Activated T-helper 1 cell treated with anti-CD3 and anti-CD28 coated beads, Interleukin-12 subunit alpha, Interleukin-12 subunit beta, Interleukin-2, Interleukin-4 antibody, amounts not matched to agents 30 ng/mL and 10 ng/mL and 1 ng/mL, durations not matched to agents 14 hours and 24 hours and 36 hours (primary cell): ENCODE measurements around the gene ADGRE2. TPM values are rescaled to one million over a fixed set of nuclear protein-coding genes. Genes with fewer than 3 reads are reported as not detected.

ENCODE experiments used
- DNase-seq: peaks from one replicate; pipeline ENCODE4 v3.0.0; 2021; ENCODE audit warnings: low spot score
- H3K27ac Mint-ChIP-seq: one replicate; pipeline ENCODE4 v1.8.0; 2021; ENCODE audit warnings: mild to moderate bottlenecking, mixed read lengths
- H3K27me3 Mint-ChIP-seq: one replicate; pipeline ENCODE4 v1.8.0; 2022; ENCODE audit warnings: mild to moderate bottlenecking, moderate library complexity, mixed read lengths; ENCODE audit not compliant: insufficient read depth
- H3K36me3 Mint-ChIP-seq: one replicate; pipeline ENCODE4 v1.8.0; 2021; ENCODE audit warnings: low read depth, mixed read lengths
- H3K4me1 Mint-ChIP-seq: one replicate; pipeline ENCODE4 v1.8.0; 2021; ENCODE audit warnings: low read depth, mixed read lengths
- H3K4me3 Mint-ChIP-seq: one replicate; pipeline ENCODE4 v1.8.0; 2021; ENCODE audit warnings: mild to moderate bottlenecking, moderate library complexity, mixed read lengths
- H3K9me3 Mint-ChIP-seq: one replicate; pipeline ENCODE4 v1.8.0; 2021; ENCODE audit warnings: mixed read lengths
- intact Hi-C: fragments of 100-400 bp; cut with micrococcal nuclease; formaldehyde crosslinking; loops from one replicate; pipeline ENCODE4 v1.15.1; 2024
- total RNA-seq: library from RNA; stranded (reverse); gene quantifications from 2 replicates; pipeline ENCODE4 v1.2.3, GENCODE V29; 2022

The ADGRE2 gene
- total RNA-seq, 1 donor from 2014 or later: 2.2 TPM

DNA sequence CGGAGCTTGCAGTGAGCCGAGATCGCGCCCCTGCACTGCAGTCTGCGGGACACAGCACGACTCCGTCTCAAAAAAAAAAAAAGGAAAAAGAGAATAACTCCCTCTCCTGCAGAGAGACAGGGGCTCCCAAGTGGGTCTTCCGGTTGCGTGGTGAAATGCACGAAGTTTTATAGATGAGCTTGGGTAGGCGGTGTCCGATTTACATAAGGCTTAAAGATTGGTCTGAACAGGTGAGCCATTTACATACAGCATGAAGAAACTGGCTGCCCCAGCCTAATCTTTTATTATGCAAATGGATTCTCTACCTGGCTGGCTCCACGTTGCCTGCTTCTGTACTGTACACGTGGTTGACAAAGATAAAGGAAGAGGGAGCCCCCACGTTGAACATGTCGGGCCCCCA, 19.5 kb downstream of the ADGRE2 start:
- Mint-ChIP-seq H3K27ac (no peak overlapping the region), H3K4me3 (no peak overlapping the region), H3K36me3 (no peaks in the 10 kb centered on the region), H3K4me1 (no peaks in the 10 kb centered on the region), H3K27me3 (no peaks in the 10 kb centered on the region), H3K9me3 (no peaks in the 10 kb centered on the region)
- no peak for DNase-seq
- intact Hi-C loops: no loop called here

DNA sequence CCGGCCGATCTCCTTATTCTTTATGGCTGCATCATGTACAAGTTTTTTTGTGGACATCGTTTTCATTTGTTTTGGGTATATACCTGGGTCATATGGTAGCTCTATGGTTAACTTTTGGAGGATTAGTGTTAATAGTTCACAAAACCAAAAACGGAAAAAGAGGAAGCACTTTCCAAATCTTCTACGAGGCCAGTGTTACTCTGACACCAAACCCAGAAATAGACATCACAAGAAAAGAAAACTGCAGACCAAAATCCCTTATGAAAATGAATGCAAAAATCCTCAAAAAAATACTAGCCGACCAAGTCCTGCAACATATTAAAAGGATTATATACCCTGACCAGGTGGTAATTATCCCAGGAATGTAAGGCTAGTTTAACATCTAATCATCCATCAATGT, 29.8 kb downstream of the ADGRE2 start:
- Mint-ChIP-seq H3K4me1 (no peaks in the 10 kb centered on the region), H3K27ac (no peak overlapping the region), H3K27me3 (no peaks in the 10 kb centered on the region), H3K9me3 (no peaks in the 10 kb centered on the region), H3K36me3 (no peaks in the 10 kb centered on the region), H3K4me3 (no peak overlapping the region)
- intact Hi-C loops: no loop called here
- DNase-seq: no peak

DNA sequence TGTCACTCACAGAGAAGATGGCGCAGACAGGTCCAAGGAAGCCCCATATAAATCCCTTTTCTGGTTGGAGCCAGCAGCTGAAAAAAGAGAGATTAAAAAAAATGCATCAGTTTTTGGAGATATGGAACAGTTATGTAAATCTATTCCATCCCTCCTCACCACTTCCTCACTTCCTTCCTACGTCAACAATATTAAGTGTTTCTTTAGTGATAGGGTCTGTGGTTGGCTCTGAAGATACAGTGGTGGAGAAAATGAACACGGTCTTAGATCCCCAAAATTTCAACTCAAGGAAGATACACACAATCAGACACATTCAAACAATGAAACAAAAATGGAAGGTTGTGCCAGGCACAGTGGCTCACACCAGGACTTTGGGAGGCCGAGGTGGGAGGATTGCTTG, 31.5 kb downstream of the ADGRE2 start:
- no peak overlapping the region for H3K27ac Mint-ChIP-seq
- H3K9me3 Mint-ChIP-seq: no peaks in the 10 kb centered on the region
- no peak for DNase-seq
- no peaks in the 10 kb centered on the region for H3K27me3 Mint-ChIP-seq
- intact Hi-C loops: no loop called here
- H3K4me3 Mint-ChIP-seq: no peak overlapping the region
- no peaks in the 10 kb centered on the region for H3K4me1 Mint-ChIP-seq
- no peaks in the 10 kb centered on the region for H3K36me3 Mint-ChIP-seq

DNA sequence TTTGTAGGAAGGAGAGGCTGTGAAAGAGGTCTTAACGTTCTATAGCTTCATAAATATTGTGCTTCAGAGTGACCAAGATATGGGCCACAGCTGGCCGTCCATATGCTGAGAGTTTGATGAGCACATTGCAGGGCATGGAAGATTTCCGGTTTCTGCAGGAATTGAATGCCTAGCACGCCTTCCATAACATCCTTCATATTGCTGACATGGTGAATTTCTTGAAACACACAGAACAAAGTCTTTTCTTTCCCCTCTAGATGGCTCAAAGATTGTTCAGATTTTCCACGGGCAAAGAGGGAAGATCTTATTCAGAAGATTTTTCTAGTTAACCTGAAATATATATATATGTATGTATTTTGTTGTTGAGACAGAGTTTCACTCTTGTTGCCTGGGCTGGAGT, 42.4 kb downstream of the ADGRE2 start:
- no peak for DNase-seq
- H3K9me3 Mint-ChIP-seq: peaks cover 14% of the 10 kb centered on the region
- peaks cover 1% of the 10 kb centered on the region for H3K27me3 Mint-ChIP-seq
- H3K4me3 Mint-ChIP-seq: no peak overlapping the region
- H3K36me3 Mint-ChIP-seq: no peaks in the 10 kb centered on the region
- no peak overlapping the region for H3K27ac Mint-ChIP-seq
- H3K4me1 Mint-ChIP-seq: no peaks in the 10 kb centered on the region
- intact Hi-C loops: no loop called here

DNA sequence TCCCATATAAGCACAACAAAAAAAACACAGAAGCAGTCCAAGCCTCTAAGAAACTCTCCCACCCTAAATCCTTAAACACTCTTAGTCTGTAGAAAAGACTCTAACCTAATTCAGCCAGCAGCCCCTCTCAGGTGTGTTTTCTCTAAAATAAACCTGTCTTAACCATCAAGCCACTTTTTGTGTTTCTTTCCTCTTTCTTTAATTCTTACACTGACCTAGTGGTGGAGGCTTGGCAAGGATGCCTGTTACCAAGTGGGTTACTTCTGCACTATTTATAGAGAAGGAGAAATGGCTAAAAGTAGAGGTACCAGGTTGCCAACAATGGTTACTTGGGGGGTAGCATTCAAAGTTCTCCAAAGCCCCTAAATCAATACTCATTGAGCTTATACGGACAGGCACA, 44.8 kb downstream of the ADGRE2 start:
- intact Hi-C loops: no loop called here
- H3K9me3 Mint-ChIP-seq: peaks cover 26% of the 10 kb centered on the region
- H3K36me3 Mint-ChIP-seq: no peaks in the 10 kb centered on the region
- no peak overlapping the region for H3K4me3 Mint-ChIP-seq
- no peak overlapping the region for H3K27ac Mint-ChIP-seq
- H3K4me1 Mint-ChIP-seq: no peaks in the 10 kb centered on the region
- DNase-seq: no peak
- peaks cover 1% of the 10 kb centered on the region for H3K27me3 Mint-ChIP-seq

DNA sequence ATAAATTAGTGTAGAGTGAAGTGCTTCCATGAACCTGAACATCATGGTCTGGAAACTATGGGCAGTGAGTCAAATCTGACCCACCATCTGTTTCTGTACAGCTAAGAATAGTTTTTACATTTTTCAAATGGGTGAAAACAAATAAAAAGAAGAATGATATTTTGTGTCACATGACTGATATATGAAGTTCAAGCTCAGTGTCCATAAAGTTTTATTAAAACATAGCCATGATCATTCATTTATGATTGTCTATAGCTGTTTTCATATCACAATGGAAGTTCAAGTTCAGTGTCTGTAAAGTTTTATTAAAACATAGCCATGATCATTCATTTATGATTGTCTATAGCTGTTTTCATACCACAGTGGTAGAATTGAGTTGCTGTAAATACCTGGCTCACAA, 45.9 kb downstream of the ADGRE2 start:
- Mint-ChIP-seq H3K36me3 (no peaks in the 10 kb centered on the region), H3K27ac (no peak overlapping the region), H3K27me3 (peaks cover 1% of the 10 kb centered on the region), H3K4me1 (no peaks in the 10 kb centered on the region), H3K9me3 (peaks cover 31% of the 10 kb centered on the region), H3K4me3 (no peak overlapping the region)
- intact Hi-C loops: no loop called here
- no peak for DNase-seq

DNA sequence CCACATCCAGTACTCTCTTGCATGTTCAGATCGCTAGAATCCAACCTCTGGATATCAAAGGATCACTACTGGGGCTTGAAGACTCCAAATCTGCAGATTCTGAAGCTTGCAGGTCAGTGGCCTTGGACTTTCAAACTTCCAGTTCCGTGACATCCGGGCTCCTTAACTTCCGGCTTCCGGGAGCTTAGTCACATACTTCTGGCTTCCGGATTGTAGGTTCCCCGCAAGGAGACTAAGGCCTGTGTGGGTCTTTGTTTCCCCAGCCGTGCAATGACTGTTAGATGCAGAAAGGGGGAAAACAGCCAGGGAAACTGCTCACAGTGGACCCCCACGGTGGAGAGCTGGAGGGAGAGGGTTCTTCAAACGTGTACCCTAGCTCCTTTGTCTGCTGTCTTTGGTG, 47.2 kb downstream of the ADGRE2 start:
- no peak for DNase-seq
- Mint-ChIP-seq H3K4me1 (no peaks in the 10 kb centered on the region), H3K36me3 (no peaks in the 10 kb centered on the region), H3K27me3 (peaks cover 1% of the 10 kb centered on the region), H3K27ac (no peak overlapping the region), H3K9me3 (peaks cover 37% of the 10 kb centered on the region), H3K4me3 (no peak overlapping the region)
- intact Hi-C loops: no loop called here

DNA sequence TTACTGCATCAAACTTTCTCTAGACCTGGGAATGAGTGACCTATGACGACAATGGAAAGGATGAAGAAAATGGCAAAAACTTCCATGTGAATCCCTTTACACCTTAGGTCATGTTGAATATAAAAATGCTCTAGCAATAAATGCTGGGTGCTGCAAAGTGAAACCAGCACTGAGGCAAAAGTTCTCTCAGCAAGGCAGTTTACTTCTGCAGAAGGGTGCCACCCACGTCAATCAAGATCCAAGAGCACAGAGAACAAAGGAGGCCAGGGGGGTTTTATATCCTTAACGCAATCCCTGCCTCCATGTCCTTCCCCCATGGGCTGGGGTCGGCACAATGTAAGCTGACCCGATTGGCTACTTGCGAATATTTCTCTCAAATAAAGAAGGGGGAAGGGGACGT, 49.8 kb downstream of the ADGRE2 start:
- no peaks in the 10 kb centered on the region for H3K27me3 Mint-ChIP-seq
- H3K9me3 Mint-ChIP-seq: peaks cover 45% of the 10 kb centered on the region
- H3K4me1 Mint-ChIP-seq: no peaks in the 10 kb centered on the region
- no peak overlapping the region for H3K4me3 Mint-ChIP-seq
- no peak for DNase-seq
- intact Hi-C loops: no loop called here
- no peaks in the 10 kb centered on the region for H3K36me3 Mint-ChIP-seq
- H3K27ac Mint-ChIP-seq: no peak overlapping the region

DNA sequence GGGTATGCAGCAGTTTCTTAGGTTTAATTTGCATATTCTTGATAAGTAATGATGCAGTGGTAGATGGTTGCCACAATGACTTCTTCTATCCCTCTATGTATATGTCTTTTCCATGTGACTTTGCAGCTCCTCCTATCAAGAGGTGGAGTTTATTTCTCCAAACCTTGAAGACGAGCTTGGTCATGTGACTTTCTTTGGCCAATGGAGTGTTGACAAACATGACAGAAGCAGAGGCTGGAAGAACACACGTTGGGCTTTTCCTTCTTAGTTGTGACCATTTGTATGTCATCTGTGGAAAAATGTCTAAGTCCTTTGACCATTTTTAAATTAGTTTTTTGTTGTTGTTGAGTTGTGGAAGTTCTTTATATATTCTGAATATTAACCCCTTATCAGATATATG, 56.2 kb downstream of the ADGRE2 start:
- H3K36me3 Mint-ChIP-seq: peaks cover 28% of the 10 kb centered on the region
- no peak overlapping the region for H3K4me3 Mint-ChIP-seq
- no peaks in the 10 kb centered on the region for H3K27me3 Mint-ChIP-seq
- peaks cover 71% of the 10 kb centered on the region for H3K9me3 Mint-ChIP-seq
- H3K27ac Mint-ChIP-seq: no peak overlapping the region
- intact Hi-C loops: no loop called here
- H3K4me1 Mint-ChIP-seq: no peaks in the 10 kb centered on the region
- no peak for DNase-seq

DNA sequence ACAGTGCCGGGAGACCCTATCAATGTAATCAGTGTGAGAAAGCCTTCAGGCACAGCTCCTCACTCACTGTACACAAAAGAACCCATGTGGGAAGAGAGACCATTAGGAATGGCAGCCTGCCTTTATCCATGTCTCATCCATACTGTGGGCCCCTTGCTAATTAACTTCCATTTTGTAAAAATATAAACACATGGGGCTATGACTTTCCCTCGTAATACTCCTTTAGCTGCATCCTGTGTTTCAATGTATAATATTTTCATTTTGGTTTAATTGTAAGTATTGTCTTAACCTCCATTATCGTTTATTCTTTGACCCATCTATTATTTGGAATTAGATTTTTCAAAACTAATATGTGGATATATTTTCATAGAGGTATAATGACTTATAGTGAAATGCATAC, 59.2 kb downstream of the ADGRE2 start:
- Mint-ChIP-seq H3K36me3 (peaks cover 54% of the 10 kb centered on the region), H3K4me3 (no peak overlapping the region), H3K27ac (no peak overlapping the region), H3K27me3 (no peaks in the 10 kb centered on the region), H3K9me3 (peaks cover 76% of the 10 kb centered on the region), H3K4me1 (no peaks in the 10 kb centered on the region)
- no peak for DNase-seq
- intact Hi-C loops: no loop called here

DNA sequence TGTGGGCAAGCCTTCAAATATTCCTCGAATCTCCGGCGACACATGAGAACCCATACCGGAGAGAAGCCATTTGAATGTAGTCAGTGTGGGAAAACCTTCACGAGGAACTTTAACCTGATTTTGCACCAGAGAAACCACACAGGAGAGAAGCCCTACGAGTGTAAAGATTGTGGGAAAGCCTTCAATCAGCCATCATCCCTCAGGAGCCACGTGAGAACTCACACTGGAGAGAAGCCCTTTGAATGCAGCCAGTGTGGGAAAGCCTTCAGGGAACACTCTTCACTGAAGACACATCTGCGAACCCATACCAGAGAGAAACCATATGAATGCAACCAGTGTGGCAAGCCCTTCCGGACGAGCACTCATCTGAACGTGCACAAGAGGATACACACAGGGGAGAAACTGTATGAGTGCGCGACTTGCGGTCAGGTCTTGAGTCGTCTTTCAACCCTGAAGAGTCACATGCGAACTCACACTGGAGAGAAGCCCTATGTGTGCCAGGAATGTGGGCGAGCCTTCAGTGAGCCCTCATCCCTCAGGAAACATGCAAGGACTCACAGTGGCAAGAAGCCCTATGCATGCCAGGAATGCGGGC, 59.7 kb downstream of the ADGRE2 start:
- no peak overlapping the region for H3K27ac Mint-ChIP-seq
- H3K4me1 Mint-ChIP-seq: no peaks in the 10 kb centered on the region
- DNase-seq: no peak
- H3K9me3 Mint-ChIP-seq: peaks cover 79% of the 10 kb centered on the region
- intact Hi-C loops: no loop called here
- H3K4me3 Mint-ChIP-seq: no peak overlapping the region
- H3K27me3 Mint-ChIP-seq: no peaks in the 10 kb centered on the region
- H3K36me3 Mint-ChIP-seq: peaks cover 59% of the 10 kb centered on the region

DNA sequence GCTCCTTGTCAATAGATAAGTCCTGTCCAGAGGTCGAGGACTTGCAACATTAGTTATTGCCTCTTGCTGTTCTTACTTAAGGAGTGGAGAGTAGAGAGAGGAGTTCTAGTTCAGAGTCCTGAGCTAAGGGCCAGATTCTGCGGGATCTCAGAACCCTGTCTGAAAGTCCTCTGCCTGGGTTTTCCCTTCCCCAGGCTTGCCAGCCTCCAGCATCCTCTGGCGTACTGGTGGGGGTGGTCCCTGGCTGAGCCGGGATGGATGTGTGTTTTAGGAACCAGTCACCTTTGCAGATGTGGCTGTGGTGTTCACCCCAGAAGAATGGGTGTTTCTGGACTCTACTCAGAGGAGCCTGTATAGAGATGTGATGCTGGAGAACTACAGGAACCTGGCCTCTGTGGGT, 62.5 kb downstream of the ADGRE2 start:
- H3K27ac Mint-ChIP-seq: no peak overlapping the region
- H3K9me3 Mint-ChIP-seq: peaks cover 77% of the 10 kb centered on the region
- no peak overlapping the region for H3K4me3 Mint-ChIP-seq
- H3K4me1 Mint-ChIP-seq: no peaks in the 10 kb centered on the region
- DNase-seq: no peak
- no peaks in the 10 kb centered on the region for H3K27me3 Mint-ChIP-seq
- H3K36me3 Mint-ChIP-seq: peaks cover 71% of the 10 kb centered on the region
- intact Hi-C loops: no loop called here

DNA sequence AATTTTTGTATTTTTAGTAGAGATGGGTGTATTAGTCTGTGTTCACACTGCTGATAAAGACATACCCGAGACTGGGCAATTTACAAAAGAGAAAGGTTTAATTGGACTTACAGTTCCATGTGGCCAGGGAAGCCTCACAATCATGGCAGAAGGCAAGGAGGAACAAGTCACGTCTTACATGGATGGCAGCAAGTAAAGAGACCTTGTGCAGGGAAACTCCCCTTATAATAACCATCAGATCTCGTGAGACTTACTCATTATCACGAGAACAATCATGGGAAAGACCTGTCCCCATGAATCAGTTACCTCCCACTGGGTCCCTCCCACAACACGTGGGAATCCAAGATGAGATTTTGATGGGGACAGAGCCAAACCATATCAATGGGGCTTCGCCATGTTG, 73.9 kb downstream of the ADGRE2 start:
- no peaks in the 10 kb centered on the region for H3K27me3 Mint-ChIP-seq
- peaks cover 59% of the 10 kb centered on the region for H3K36me3 Mint-ChIP-seq
- peaks cover 7% of the 10 kb centered on the region for H3K9me3 Mint-ChIP-seq
- no peak overlapping the region for H3K4me3 Mint-ChIP-seq
- DNase-seq: no peak
- no peak overlapping the region for H3K27ac Mint-ChIP-seq
- no peaks in the 10 kb centered on the region for H3K4me1 Mint-ChIP-seq
- intact Hi-C loops: no loop called here

DNA sequence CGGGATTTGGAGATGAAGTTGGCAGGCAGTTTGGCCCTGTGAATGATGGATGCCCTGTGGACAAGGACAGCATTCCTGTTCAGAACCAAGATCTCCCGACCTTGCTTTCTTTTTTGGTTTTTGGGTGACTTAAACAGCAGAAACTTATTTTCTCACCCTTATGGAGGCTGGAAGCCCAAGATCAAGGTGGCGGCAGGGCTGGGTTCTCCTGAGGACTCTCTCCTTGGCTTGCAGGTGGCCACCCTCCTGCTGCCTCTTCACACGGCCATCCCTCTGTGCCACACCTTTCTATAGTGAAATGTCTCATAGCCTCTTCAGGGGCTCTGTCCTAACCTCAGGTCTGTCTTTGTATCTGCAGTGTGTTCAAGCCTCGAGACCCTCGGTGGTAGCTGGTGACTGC, 74.5 kb downstream of the ADGRE2 start:
- H3K27ac Mint-ChIP-seq: no peak overlapping the region

More for the DNA sequence above, 74.5 kb downstream of the ADGRE2 start:
- intact Hi-C loops: no loop called here
- Mint-ChIP-seq H3K4me1 (no peaks in the 10 kb centered on the region), H3K4me3 (no peak overlapping the region), H3K9me3 (peaks cover 3% of the 10 kb centered on the region), H3K27me3 (no peaks in the 10 kb centered on the region), H3K36me3 (peaks cover 58% of the 10 kb centered on the region)
- no peak for DNase-seq
